ENCODE measurements around the gene CFAP97D2.
"Not testable (repeated sequence)": the region's sequence is repeated elsewhere in the genome, so short reads cannot be mapped to it uniquely, and the experiment has no call there.

The CFAP97D2 gene

DNA sequence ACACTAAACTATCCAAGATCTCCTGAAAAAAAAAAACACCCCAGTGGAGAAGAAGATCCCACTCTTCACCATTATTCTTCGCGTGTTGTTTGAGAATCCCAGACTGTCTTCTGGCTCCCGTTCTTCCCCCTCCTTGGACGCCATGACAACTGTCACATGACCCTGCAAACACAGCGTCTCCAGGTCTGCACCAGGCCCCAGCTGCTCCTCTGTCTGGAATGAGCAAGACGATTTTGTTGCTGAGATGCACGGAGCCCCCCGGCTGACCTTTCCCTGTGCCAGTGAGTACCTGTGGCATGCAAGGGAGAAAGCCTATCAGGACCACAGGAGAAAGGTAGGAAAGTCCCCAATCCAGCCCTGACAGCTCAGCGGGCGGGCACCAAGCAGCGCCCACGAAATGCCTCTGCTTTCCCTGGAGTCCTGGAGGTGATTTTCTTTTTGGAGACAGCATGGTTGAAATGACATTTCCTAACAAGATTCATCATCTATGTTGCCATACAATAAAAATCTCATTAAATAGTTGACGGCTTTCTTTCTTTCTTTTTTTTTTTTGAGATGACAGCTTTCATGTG is at the start of gene CFAP97D2:
CFAP97D2 (plus strand) TSS at position 171 of the 572 bp plus-strand sequence; CDS start at position 245, 74 bp downstream.
- FAIRE-seq: no peak

DNA sequence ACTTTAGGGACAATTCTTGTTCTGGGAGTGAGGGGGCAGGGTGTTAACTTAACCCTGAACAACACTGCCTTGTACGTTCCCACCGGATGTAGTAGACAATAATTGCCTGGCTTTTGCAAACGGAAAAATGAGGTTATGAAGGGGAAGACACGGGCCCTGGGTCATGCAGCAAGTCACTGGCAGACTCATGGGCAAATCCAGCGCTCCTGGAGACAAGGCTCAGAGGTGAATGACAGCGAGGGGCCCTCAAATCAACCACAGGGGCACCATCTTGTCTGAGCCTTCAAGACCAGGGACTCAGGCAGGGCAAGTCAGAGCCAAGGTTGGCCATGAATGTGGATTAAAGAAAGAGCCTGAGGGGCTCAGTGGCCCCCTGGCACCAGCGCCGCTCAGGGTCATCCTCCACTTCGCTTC is 49.4 kb upstream of the CFAP97D2 start:
- no peak for FAIRE-seq

DNA sequence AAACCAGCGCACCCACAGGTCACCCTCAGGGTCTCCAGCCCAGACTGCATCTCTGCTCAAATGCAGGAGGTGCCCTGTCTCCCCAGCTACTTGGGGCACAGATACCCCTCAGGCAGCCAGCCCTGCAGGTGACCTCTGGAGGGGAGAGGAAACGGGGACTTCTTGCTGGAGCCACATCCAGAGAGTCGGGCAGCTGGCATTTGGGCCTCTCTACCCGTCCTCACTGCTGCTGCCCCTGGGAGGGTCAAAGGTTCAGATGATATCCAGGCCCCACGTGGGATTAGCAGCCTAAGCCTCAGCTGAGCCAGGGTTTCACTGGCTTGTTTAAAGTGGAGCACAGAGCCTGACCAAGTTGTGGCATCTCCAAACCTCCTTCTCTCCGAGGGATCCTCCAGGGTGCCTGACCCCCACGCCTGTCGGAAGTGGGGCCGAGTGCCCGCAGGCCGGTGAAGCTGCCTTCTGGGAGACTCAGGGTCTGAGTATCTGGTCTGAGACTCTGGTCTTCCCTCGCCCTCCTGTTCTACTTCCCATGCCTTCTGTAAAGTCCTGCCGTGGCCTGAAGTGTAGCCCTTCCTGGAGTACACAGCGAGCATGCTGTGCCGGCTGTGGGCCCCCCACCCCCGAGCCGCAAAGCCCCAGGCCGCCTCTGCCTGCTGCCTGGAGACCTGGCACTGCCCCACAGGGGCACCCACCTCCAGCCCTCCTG is 48.8 kb upstream of the CFAP97D2 start:
- no peak for FAIRE-seq

DNA sequence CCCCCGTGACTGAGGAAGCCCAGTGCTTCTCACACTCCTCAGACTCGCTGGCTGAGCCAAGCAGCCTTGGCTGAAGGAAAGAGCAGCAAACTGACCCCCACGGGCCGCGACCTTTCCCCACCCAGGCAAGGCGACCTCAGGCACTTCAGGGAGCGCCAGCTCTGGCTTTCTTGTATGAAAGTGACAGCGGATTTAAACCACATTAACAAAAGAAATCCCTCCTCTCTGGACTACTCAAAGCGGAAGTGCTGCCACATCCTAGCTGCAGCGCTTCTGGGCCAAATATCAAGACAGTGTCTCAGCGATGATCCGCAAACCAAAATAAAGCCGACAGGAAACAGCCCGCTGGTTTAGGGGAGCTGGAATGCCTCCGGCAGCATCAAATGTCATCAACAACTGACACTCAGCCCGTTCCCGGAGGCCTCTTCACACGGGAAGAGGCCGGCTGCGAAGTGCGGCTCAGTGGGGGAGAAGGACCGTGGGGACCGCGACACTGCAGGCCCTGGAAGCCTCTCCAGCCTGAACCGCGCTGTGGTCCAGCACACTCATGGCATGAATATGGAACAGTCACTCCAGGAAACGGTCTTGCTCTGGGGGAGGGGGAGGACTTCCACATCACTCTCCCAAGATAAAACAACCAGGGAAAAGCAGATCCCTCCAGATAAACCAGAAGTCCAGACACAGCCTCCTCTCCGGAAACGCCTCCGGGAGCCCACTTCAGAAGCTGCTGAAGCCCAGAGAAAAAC is 48.0 kb upstream of the CFAP97D2 start:
- FAIRE-seq: no peak

DNA sequence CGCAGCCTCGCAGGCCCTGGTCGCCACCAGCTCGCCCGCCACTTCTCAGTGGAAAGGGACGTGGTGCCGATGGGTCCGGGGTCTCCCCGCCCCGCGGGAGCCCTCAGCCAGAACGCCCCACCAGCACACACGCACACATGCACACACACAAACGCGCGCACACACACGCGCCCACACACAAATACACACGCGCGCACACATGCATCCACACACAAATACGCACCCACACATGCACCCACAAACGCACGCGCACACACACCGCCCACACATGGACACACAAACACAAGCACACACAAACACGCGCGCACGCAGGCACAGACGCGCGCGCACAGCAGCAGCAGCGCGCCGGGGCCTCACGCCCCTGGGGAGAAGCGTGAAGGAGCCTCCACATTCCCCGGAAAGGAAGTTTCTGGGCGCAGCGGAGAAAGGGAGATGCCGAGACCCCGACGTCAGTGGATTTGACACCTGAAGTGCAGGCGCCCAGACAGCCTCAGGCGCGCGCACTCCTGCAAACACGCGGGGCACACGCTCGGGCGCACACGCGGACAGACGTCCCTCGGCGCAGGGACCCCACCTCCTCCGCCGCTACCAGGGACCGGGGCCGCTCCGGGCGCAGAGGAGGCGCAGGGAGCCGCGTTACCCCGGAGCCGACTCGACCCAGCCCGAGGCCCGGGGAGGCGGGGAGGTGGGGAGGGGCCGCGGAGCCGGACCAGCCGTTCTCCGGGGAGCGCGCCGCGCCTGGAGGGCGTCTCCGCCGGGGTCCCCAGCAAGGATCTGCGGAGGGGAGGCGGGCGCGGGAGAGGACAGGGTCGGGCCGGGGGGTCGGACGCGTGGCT is 47.3 kb upstream of the CFAP97D2 start:
- no peak for FAIRE-seq

DNA sequence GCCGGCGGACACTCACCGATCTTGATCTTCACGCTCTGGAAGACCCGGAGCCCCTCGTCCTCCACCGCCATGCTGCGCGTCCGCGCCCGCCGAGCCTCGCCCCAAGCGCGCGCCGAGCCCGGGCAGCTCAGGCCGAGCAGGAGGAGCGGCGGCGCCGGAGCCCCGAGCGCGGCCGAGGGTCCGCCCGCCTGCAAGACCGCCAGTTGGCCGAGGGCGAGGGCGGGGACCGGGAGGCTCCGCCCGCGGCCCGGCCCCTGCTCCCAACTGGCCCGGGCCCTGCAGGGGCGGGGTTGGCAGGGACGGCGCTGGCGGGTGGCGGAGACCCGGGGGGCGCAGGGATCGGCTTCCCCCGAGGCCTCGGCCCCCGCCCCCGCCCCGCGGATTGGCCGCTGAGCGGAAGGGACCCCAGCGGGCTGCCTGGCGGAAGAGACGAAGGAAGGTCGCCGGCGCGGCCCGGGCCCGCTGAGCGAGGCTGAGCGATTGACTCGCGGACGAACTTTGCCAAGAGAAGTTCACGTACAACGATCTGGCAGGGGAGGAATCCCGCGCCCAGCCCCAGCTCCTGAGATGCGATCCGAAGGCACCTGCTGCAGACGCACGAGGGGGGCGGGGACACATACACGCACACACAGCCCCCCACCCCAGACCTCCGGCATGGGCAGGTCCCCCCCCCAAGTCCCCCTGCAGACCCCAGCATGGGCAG is 46.5 kb upstream of the CFAP97D2 start, which contains the start of gene RASA3:
RASA3 (minus strand) TSS at position 205 of the 703 bp plus-strand sequence; CDS start at position 71, 134 bp downstream.
- FAIRE-seq: no peak

DNA sequence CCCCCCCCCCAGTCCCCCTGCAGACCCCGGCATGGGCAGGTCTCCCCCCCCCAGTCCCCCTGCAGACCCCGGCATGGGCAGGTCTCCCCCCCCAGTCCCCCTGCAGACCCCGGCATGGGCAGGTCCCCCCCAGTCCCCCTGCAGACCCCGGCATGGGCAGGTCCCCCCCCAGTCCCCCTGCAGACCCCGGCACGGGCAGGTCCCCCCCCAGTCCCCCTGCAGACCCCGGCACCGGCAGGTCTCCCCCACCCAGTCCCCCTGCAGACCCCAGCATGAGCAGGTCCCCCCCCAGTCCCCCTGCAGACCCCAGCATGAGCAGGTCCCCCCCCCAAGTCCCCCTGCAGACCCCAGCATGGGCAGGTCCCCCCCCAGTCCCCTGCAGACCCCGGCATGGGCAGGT is 45.9 kb upstream of the CFAP97D2 start:
- FAIRE-seq: not testable (repeated sequence)

DNA sequence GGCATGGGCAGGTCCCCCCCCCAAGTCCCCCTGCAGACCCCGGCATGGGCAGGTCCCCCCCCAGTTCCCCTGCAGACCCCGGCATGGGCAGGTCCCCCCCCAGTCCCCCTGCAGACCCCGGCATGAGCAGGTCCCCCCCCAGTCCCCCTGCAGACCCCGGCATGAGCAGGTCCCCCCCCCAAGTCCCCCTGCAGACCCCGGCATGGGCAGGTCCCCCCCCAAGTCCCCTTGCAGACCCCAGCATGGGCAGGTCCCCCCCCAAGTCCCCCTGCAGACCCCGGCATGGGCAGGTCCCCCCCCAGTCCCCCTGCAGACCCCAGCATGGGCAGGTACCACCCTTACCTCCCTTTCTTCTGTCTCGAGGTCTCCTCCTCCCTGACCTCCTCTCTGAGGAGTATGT is 45.5 kb upstream of the CFAP97D2 start:
- FAIRE-seq: not testable (repeated sequence)

DNA sequence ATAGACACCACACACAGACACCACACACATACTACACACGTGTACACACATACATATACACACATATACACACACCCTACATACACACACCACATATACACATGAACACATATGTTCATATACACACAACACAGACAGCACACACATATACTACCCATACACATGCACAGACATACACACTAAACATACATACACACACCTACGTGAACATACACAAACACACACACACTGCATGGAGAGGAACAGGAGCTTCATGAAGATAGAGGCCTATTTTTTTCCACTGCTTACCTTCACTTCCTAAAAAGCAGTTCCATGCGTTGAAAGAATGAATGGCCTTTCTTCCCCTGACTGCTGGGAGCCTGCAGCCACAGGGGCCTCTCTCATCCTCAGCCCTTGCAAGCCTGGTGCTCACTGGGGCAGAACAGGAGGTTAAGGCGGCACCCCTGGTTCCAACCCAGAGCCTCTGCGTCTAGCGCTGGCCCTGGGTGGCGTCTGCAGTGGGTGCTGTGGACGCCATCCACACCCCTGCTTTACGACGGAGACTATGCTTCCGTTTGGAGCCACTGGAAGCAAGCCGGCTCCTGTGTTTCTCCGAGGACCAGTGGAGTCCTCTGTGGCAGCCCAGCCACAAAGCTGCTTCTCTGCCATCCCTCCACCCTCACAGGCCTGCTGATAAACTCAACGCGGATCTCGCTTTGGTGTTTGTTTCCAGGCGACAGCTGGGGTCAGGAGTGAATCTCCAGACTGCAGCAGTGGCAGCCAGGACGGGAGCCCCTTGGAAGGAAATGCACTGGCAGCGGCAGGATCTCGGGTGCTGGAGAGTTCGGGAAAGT is 44.7 kb upstream of the CFAP97D2 start:
- no peak for FAIRE-seq

DNA sequence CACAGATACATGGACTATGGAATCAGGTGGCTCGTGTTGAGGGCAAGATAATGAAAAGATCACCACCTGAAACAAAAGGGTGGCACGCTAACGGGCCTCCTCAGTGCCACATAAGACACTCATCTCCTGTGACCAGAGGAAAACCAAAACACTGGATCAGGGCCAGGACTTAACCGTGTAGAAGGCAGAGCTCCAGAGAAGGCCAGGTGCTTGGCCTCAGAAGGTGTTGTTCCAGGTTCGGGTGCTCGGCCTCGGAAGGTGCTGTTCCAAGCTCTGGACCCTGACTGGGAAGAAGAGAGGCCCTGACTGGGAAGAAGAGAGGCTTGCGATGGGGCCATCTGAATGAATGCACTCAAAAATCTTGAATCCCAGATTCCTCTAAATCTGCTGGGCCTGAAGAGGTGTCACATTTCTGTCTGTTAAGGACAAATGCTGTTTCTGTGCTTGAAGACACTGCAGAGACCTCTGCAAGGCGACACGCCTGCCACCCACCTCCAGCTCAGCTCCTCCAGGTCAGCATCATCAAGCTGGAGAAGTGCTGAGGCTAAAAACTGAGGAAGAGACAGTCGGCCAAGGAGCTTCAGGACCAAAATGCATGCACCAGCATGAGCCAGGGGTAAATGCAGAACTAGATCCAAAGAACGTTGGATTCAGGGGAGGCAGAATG is 44.0 kb upstream of the CFAP97D2 start:
- no peak for FAIRE-seq

DNA sequence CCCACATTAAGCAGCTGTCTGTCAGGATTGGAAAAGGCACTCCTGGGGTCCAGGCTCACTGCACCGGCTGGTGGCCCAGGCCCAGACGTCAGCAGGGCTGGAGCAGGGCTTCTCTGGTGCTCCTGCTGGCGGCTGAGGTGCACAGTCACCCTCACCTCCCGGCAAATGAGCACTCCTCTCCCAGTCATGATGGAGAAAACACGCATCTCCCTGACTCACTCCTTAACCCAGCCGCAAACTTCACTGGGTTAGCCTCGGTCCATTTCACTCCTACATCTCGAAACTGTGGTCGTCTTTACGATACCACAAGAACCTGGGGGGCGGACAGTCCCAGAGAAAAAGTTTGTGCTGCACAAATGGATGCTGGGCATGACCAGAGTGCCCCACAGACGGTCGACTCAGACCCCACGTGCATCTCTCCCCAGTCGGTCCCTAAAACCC is 43.3 kb upstream of the CFAP97D2 start:
- no peak for FAIRE-seq

DNA sequence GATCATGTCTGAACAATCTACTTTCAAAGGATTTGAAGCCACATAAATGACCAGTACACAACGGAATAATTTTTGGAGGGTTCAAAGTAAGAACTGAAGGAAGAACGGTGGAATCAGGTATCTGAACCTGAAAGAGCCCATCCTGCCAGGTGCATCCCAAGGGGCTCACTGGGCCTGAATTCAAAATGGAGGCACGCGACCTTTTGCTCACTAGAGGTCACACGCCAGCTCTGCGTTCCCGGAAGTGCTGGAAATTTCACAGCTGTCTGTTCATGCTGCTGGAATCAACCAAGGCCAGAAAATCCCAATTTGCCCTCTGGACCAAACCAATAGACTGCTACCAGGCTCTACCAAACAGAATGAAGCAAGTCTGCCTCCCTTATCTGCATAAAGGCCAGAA is 42.5 kb upstream of the CFAP97D2 start:
- no peak for FAIRE-seq

DNA sequence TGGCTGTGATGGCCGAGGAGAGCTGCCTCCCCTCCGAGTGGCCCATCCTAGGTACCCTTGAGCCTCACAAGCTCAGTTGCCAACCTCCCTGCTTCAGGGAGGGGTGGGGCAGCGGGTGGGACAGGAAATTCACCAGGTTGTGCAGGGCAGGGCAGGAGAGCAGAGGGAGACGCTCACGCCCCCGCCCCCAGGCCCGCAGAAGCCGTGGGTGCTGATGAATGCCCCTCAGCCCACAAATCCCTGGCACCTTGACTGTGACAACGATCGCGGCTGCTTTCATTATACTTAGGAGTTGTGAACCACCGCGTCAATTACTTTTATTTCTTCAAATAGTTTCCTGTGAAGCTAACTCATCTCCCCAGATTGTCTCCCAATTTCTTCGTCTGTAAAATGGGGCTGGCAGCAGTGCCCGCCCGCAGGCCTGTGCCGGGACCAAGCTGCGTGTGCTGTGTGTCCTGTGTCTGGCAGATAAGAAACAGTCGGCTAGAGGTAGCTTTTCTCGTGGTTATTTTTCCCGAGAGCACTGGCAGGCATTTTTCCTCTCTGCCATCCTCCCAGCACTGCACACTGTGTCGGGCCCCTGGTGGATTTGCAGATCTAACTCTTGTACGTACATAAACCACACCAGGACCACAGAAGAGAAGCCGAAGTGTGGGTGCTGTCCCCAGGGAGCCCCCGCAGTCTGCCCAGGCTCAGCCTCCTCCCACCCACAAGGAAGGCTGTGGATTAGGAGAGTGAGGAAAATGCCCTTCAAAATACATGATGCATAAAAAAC is 38.7 kb upstream of the CFAP97D2 start:
- FAIRE-seq: no peak

DNA sequence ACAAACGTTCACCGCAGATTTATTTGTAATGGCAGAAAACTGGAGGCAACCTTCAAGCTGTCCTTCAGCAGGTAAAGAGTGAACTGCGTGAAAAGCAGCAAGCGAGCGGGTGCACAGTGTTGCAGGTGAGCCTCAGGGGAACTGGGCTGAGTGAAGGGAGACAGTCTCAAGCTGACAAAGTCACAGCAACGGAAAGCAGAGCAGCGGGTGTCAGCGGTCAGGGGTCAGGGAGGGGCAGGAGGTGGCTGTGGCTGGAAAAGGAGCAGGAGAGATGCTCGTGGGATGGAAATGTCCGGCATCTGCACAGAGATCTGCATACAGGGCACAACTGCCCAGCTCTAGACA is 38.2 kb upstream of the CFAP97D2 start:
- no peak for FAIRE-seq

DNA sequence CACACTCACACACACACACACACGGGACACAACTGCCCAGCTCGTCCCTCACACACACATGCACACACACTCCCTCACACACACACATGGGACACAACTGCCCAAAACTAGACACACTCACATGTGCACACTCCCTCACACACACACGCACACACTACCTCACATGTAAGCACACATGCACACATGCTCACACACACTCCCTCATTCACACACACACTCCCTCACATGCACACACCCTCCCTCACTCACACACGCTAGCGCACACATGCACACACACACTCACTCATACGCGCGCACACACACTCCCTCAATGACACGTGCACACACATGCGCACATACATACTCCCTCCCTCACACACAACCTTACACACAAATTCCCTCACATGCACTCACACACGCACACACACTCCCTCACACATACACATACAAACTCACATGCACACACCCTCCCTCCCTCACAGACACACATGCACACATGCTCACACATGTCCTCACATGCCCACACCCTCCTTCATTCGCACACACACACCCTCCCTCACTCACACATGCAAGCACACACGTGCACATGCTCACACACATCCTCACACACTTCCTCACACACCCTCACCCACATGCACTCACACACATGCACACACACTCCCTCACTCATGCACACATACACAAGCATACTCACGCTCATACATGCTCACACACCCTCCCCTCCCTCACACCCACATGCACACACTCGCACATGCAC is 37.6 kb upstream of the CFAP97D2 start:
- FAIRE-seq: no peak

DNA sequence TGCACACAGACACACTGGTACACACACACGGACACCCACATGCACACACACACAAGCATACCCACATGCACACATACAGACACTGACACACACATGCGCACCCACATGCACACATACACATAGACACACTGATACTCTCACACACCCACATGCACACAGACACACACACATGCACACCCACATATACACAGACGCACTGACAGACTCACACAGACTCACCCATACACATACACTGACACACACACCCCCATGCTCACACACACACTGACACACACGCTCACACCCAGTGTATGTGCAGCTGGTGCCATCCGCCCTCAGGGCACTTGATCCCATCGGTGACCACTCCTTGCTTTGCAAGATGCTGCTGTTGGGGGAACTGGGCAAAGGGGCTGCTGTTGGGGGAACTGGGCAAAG is 36.9 kb upstream of the CFAP97D2 start:
- no peak for FAIRE-seq

DNA sequence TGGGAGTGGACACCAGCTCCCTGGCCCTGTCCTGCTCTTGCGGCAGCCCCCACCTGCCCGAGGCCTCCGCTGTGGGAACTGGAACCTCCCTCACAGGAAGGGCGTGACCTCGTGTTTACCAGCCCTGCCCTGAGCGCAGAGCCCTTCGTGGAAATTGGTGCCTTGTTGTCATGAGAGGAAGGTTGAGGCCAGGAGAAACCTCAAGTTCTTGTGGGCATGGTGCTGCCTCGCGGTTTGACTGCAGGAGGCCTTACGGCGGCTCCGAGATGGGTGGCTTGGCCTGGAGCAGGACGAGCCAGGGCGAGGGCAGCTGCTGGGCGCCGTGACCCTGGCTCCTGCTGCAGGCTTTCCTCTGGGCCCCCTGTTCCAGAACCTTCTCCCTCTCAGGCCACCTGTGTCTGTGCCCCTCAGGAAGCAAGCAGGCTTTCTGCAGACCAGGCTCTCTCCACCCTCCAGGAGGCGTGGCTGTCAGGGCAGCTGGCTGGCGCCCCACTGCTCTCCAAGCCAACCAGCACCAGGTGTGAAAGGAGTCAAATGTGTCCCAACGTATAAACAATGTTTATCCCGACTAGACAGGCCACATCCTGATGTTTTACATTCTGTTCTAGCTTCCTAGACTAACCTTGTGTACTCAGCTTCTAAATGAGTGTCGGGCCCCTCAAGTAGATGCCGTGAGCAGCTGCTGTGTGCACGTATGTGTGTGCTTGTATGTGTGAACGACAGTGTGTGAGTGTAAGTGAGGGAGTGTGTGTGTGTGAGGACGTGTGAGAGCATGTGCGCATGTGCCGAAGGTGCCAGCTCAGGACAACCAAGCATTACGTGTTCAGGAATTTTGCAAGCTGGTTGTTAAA is 36.2 kb upstream of the CFAP97D2 start:
- FAIRE-seq: no peak

Data from TTC549 (cell line).